ENCODE data around the gene INPP5A.

The INPP5A gene

GRCh38 chr10:132712291-132712690, 174.7 kb downstream of the INPP5A start:
- no peak for DNase-seq

- no peak for DNase-seq
Observed at GRCh38 chr10:132712743-132713142, 175.2 kb downstream of the INPP5A start.

DNA sequence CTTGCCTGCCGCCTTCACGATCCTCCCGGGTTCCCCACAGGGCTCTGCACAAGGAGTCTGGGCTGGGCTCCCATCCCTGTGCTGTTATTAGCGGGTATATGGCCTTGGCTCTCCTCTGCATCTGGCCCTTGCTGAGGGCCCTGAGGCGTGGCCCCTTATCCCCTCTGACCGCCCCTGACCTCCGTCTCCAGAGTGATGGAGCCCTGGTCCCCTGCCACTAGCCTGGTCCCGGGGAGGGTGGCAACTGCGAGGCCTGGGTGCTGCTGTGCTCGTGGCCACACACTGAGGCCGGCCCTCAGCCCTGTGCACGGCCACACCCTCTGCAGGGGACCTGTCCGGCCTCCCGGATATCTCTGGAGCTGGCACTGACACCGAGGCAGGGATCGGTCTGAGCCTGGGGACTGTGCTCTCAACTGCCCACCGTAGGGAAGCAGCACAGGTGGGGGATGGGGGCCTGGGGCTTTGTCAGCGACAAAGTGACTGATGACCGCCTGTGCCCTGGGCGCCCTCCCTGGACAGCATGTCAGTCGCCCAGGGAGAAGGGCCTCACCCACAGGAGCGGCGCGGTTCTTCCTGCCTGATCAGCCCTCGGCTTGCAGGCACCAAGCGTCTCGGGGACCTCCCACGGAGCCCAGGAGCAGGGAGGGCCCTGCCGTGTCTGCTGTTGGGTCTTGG, 176.0 kb downstream of the INPP5A start:
- no peak for DNase-seq

- no peak for DNase-seq
Observed at GRCh38 chr10:132714096-132714985, 176.8 kb downstream of the INPP5A start.

DNA sequence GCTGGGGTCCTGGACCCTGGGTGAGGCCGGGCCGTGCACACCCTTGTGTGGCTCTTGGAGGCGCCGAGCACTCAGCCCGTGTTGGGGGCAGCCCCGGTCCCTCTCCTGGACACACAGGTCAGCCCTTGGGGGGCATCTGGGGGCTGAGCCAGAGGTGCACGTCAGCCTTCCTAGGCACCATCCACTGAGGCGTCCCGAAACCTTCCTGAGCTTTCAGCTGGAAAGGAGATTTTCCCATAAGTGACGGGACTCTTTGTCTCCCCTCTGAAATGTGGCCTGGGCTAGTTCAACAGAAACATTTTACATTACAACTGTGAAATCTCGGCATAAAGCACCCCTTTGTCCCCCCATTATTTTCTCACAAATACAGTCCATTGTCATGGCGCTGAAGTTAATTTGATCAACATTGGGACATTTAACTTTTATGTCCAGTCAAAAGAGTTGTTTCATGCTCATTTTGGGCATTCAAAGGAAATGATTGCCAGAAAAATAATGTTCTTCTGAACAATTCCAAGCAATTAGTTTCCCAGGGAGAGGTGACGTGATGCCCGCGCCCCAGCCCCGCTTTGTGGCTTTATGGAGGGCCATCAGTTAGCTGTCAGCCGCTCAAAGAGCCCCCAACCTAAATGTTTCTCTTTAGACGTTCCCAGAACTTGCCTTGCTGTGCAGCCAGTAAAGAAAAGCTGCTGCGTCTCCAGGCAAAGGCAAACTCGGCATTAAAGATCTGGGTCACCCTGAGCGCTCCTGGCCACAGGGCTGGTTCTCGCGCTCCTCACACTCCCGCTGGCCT, 177.6 kb downstream of the INPP5A start:
- no peak for DNase-seq

GRCh38 chr10:132715776-132716680, 178.4 kb downstream of the INPP5A start:
- no peak for DNase-seq

- DNase-seq: no peak
Observed at GRCh38 chr10:132716691-132717490, 179.3 kb downstream of the INPP5A start.

DNA sequence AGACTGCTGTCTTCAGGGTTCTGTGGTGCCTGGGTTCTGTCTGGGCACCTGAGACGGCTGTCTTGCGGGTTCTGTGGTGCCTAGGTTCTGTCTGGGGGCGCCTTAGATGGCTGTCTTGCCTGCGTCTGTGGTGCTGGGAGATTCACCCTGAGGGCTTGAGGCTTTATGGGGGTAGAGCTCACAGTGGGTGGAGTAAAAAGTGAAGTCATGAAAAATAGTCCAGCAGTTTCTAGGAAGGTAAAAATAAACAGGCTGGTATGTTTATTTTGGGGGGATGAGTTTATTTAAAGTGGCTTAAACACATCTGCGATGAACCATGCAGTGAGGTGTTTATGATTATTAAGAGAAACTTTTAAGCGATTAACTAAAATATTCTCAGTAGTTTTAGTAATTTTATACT, 184.1 kb downstream of the INPP5A start:
- DNase-seq: no peak

DNA sequence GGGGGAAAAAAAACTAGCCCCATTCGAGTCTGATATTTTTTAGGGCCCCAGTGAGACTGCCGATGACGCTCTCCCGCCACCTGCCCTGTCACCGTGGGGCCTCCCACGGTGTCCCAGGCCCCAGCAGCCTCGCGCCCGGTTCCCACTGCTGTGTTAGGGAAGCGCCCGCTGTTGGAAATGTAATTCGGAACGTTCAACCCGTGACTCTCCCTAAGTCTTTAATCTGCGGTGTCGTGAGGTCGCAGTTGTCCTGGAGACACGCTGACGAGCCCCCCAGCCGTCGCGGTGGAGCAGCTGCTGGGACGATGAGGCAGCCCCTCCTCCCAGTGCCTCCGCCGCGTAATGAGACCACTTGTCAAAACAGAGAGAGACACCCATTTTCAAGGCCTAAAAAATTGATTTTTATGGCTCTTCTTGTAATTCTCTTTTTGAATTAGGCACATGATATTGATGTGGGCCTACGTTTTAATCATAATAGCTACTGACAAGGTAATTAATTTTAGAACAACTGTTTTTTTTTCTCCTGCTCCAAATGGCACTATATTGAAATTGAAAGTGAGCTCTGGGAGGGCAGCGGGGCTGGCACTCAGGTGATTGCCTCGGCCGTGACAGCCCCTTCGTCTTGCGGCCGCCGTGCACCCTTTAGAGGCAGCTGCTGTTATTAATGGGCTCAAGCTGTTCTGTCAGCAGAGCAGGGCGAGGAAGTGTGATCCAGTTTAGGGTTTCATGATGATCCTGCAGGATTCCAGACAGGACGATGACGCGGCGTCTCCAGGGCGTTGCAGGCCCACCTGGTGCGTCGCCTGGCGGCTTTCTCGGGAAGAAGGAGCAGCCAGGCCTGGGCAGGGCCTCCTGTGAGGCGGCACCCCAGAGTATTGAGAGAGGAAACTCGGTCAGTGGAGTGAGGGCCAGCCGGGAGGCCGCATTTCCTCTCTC, 185.1 kb downstream of the INPP5A start:
- no peak for DNase-seq

GRCh38 chr10:132723330-132723970, 185.9 kb downstream of the INPP5A start:
- DNase-seq: no peak

- DNase-seq: no peak
Observed at GRCh38 chr10:132724446-132724845, 186.9 kb downstream of the INPP5A start.

DNA sequence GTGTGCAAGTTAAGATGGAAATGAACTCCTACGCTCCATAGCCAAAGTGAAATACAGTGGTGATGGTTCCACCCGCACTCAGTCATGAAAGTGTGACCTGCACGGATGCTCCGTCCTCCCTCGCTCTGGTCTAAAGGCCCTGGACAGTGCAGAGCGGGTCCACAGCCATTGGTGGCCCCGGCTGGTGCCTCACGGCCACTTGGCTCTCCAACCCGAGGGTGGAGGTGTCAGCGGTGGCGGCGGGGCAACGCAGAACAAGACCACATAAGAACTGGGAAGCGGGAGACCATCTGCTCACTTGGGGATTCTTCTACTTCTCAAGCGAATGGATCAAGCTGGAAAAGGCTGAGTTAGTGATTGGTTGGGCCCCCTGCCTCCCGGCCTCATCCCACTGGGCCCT, 187.6 kb downstream of the INPP5A start:
- no peak for DNase-seq

DNA sequence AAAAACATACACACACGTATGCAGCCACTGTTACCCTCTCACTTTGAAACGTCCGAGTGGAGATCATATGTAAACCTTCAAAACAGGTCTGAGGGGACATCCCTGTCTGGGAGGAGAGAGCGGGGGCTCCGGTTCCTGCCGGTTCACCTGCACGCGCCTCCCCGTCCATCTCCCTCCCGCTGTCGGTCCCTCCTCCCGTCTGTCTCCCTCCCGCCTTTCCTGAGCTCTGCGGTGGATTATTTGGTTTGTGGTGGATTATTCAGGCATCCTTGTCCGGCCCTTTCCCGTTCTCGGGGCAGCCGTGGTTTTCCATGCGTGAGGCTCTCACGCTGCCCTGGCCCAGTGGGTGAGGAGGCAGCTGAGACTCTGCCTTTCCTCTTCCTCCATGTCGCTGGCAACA, 188.6 kb downstream of the INPP5A start:
- no peak for DNase-seq

DNA sequence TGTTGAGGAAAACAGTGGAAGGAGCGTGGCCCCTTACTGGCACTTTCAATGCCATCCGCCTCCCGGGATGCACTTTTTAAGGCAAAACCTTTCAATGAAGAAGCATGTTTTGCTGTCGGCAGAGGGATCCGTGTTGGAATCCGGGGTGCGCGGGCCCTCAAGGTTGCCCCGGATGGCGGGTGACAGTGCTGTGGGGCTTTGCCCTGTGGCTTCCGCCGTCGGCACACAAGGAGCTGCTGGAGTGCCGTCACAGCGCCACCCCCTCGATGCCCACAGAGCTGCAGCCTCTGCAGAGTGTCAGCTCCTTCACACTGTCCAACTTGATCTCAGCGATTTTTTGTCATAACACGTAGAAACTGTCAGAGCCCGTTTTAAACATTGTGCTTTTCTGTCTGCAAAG, 189.4 kb downstream of the INPP5A start:
- no peak for DNase-seq

DNA sequence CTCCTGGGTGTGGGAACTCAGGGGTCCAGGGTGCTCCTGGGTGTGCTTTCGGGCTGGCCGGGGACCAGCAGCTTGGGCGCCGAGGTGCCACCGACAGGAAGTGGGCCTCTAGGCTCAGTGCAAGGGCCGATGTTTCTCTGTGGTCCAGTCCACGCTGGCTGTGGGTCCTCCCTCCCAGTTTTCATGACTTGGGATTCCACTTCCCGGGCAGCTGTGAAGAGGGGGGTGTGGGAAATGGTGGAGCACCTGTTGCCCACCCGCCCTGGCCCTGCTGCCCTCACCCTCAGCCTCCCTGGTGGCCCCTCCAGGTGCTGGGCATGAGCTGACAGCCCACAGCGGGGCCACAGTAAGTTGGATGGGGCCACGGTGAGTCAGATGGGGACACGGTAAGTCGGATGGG, 189.8 kb downstream of the INPP5A start:
- DNase-seq: no peak

DNA sequence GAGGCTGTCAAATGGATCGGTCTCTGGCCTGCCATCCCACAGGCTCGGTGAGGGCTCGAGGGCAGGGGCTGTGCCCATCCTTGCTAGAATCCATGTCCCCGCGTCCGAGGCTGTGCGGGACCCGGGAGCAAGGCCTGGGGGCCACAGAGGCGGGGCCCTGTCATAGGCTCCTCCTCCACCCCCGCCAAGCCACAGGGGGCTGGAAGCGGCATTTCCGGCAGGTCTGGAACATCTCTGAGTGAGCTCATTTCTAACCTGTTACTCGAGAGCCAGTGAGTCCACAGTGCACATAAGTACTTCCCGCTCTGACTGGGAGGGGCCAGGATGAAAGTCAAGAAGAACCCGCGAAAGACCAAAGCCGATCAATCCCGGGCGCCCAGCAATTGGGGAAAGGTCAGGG, 190.7 kb downstream of the INPP5A start:
- no peak for DNase-seq

DNA sequence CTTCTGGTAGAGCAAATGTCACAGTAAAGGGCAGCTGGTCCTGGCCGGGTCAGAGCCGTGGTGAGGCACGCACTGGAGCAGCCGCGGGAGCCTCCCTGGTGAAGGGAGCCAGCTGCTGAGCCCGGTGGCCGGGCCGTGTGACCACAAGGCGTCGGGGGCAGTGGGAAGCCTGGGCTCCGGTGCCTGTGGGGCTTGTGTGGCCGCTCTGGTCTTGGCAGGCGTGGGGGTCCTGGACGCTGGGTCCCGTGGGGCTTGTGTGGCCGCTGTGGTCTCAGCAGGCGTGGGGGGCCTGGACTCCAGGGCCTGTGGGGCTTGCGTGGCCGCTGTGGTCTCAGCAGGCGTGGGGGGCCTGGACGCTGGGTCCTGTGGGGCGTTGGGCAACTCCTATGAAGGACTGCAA, 191.2 kb downstream of the INPP5A start:
- no peak for DNase-seq

DNA sequence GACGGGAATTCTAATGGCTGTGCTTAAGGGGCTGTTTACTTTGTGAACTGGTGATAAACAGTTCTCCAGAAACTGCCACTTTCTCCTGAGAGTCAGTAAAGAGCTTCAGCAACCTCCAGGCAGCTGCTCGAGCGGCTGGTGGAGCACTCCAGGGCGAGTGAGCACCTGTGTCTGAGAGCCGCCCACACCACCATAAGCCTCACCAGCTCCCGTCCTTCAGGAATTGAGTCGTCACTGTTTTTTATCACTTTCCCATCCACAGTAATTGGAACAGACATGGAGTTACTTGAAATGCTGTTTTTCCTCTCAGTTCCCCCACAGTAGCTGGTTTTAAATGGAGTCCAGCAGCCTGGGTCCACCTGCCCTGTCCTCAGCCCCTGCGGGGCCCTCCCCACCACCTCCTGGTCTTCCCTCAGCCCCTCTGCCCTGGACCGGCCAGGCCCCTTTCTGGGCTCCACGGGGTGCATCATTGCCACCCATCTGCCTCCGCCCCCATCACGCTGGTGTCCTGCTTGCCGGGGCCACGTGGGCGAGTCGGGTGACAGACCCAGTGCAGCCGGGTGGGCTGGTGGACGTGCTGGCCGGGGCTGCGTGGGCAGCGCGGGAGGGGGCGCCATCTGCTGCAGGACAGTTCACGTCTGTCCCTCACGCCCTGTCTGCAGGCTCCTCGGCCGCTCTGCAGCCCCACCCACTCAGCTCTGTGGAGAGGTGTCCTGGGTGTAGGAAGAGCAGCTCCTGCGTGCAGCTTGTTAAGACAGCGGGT, 192.4 kb downstream of the INPP5A start:
- no peak for DNase-seq

DNA sequence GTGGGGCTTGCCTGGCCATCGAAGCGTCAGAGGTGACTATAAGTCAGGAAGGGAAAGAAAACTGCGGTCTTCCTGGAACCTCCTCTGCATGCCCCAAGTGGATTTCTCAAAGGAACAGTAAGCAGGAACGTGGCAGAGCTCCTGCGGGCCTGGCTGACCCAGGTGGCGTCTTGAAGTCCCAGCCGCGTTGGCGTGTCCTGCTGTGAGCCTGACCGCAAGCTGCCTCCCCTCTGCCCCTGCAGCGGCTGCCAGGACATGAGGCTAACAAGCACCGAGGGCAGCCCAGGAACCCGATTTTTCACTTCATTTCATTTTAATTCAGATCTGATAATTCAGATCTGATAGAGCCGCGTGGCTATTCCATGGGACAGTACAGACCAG, 193.0 kb downstream of the INPP5A start:
- DNase-seq: no peak

Data from activated gamma-delta T cell (primary cell).